Tibial nerve (tissue), 3 donors: ENCODE data around the gene TAS1R1.

ENCODE experiments used
- CTCF ChIP-seq, 5 experiments: fragments of 200-600 bp in 3 of 5; fragments of 450-650 bp in 2 of 5; sonication (generic) in 3 of 5; IDR thresholded peaks; one replicate each; pipeline ENCODE4 v1.5.1; 2016 to 2019; ENCODE audit warnings: antibody characterized with exemption in 5 of 5, mild to moderate bottlenecking in 3 of 5, moderate library complexity in 2 of 5
- POLR2A ChIP-seq, 2 donors: fragments of 450-650 bp; IDR thresholded peaks; one replicate each; pipeline ENCODE4 v1.6.1; 2017; ENCODE audit warnings: antibody characterized with exemption in 2 of 2, mild to moderate bottlenecking in 2 of 2, moderate library complexity in 2 of 2

GRCh38 chr1:6572653-6573383 is 17.7 kb downstream of the TAS1R1 start:
- TF ChIP-seq POLR2A (IDR thresholded peaks at IDR 0.05) (no peak), CTCF (IDR thresholded peaks at IDR 0.05) (no peak)
